CD4-positive, alpha-beta T cell treated with Interferon gamma for 1 hour (primary cell): ENCODE data around the gene AKR1E2.
A peak's percentile ranks its signal among the peaks of the same experiment; 100 is the strongest.

ENCODE experiments used
- DNase-seq: peaks from one replicate; pipeline ENCODE4 v3.0.0-alpha.2; 2020

Gene AKR1E2

DNA sequence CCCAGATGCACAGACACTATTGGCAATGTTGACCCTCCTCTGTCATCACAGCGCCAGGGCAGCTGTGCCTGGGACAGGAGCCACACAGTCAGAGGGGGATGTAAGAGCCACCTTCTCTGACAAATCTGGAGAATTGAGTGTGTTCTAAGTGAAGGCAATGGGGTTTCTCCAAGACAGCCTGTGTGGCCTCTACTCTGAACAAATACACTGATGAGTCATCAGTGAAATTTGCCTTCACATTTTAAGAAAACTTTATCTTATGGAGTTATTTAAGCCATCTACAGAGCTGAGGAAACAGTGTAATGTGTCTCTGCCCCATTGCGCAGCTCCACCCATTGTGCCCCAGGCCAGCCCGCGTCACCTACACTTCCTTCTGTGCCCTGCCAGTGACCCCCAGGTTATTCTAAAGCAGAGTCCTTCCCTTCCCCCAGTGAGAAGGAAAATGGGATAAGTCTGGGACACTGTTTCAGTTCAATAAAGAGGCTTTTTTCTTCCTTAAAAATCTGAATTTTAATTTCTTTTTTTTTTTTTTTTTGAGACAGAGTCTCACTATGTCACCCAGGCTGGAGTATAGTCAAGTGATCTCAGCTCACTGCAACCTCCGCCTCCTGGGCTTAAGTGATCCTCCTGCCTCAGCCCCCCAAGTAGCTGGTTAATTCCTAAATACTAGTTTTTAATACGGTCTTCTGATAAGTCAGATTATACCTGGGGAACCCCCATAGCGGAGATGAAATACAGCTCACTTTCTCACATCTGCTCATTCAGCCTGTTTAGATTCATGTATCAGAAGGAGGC lies 21.8 kb downstream of the AKR1E2 start:
- DNase-seq, result no peak

DNA sequence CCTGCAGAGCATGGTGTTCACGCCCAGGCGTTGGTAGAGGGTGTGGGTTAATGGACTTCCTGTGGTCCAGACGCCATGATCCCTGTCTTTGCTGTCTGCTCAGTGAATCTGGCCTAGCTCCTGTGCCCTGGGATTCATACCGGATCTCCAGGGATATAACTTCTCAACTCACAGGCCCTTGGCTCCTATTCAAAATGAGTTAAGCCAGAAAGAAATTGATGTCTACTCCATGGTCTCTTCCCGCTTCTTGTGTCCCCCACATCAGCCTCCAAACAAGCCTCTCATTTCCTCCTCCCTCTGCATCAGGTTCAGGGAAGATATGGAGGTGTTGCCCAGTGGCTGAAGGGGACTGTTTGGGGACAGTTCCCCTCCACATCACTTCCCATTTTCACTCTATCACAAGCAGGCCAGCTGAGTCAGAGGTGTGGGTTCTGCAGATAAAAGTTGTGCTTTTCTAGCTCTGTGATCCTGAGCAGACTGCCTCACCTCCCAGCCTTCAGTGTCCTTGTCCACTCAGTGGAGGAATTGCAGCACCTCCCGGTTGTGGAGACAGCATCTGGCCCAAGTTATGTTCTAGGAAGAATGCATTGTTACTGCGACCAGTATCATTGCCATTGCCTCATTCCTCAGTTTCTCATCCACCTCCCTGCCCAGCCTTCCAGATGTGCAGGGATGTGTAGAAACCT lies 22.5 kb downstream of the AKR1E2 start:
- DNase-seq, result no peak

DNA sequence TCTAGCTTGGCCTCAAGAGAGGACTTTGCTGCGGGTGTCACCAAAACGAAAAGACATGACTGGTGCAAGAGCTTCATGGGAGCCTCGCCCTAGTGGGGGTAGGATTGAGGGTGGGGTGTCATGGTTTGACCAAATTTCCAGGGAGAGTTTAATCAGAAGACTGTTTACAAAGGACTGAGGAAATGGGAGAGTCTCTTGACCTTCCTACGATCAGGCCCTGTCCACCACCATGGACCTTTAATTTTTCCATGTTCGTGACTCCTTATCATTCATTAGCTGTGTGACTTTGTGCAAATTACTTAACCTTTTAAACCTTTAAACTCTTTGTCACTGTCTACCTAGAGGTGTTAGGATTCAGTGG lies 23.0 kb downstream of the AKR1E2 start:
- DNase-seq, result no peak

DNA sequence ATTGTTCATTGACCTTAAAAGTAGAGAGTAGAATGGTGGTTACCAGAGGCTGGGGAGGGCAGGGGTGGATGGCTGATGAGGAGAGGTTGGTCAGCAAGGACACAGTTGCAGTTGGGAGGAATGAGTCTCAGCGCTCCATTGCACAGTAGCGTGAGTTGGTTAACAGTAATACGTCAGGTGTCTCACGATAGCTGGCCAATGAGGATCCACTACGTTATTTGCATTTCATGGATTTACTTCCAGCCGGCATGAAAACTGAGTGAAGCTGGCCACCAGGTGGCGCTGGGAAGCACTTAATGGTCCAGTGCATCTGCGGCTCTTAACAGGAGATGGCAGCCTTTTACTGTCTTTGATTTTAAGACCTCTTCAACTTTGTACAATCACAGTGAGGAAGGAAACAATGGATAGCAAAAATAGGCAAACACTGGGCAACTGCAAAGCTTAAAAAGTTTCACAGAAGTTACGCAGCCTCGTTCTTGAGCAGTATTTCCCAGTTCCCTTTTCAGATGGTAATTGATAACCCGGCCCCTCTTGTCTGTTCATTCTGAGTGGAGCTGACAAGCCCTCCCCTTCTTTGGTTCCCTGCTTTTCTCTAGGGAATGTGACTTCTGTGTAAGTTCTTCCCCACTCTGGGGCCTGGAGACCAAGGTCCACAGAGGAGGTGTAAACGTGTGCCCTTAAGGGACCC lies 23.7 kb downstream of the AKR1E2 start:
- peak; percentile 83 for DNase-seq

DNA sequence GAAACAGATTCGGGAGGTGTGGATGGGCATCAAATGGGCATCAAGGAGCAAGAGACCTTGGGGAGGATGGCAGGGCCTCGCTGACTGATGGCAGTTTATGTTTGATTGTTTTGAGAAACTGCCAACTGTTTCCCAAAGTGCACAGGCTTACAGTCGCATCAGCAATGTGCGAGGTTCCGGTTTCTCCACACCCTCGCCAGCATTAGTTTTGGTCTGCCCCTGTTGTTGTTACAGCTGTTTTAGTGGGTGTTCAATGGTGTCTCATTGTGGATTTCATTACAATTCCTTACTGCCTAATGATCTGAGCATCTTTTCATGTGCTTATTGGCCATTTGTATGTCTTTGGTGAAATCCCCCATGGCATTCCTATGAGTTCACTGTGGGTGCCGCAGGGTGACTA lies 24.4 kb downstream of the AKR1E2 start:
- no peak for DNase-seq

DNA sequence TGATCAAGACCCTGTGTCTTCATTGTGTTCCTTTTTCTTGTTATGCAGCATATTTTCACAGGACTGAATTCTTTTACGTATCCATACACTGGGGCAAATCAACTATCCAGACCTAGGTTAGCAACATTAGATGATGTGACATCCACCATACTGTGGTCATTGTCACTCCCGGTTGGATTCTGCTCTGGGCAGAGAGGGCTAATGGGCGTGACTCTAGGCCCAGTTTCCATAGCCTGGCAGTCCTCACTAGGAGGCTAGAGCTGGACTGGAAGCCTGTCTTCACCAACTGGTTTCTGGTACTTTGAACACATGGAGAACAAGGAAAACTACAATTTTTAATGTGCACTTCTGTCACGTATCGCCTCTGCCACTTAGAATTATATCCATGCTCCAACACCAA lies 25.2 kb downstream of the AKR1E2 start:
- DNase-seq, result no peak

DNA sequence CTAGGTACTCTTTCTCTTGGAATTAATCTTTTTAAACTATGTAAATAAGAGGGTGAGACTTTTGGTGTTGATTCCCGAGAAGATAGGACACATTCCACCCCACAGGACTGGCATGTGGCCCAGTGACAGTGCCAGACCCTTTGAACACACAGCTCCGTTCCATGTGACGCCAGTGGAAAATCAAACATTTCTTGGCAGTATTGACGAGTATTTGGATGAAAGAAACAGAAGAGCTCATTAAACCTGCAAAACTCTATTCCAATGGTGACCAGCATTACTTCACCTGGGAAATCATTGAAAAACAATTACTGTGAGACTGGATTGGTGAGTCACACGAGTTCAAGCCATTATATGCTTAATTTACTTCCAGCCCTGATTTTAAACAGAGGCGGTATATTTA lies 25.8 kb downstream of the AKR1E2 start:
- DNase-seq, result no peak

DNA sequence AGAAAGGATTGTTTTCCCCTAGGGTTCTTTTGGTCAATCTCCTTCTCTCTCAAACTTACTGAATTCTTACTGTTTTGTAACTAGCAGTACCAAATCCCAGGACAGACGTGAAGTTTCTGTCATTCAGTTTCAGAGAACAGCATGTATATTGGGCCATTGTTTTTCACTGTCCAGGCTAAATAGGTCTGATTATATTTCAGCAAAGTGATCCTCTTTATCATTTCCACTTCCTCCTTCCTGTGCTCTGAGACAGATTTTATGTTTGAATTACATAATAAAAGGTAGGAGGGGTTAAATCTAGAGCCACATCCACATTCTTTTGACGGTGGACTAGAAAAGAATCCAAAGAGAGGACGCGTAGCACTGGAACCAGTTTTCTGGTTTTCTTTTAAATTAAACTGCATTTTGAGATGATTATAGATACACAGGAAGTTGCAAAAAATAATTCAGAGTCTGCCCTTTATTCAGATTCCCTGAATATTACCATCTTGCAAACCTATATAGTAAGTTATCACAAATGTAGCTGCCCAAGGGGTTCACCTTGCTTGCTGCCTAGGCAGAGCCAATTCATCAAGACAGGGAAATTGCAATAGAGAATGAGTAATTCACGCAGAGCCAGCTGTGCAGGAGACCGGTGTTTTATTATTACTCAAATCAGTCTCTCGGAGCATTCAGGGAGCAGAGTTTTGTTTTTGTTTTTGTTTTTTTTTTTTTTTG lies 40.1 kb downstream of the AKR1E2 start:
- DNase-seq, result no peak

DNA sequence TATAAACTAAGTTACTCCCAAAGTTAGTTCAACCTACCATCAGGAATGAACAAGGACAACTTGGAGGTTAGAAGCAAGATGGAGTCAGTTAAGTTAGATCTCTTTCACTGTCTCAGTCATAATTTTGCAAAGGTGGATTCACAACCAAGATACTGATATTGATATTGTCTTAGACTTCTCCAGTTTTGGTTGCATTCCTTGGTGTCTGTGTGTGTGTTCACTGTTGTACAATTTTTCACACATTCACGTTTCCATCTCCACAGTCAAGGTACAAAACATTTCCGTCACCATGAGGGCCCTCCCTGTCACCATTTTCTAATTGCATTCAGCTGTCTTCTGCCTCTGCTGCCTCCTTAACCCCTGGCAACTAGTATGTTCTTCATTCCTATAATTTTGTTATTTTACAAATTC lies 41.1 kb downstream of the AKR1E2 start:
- no peak for DNase-seq

DNA sequence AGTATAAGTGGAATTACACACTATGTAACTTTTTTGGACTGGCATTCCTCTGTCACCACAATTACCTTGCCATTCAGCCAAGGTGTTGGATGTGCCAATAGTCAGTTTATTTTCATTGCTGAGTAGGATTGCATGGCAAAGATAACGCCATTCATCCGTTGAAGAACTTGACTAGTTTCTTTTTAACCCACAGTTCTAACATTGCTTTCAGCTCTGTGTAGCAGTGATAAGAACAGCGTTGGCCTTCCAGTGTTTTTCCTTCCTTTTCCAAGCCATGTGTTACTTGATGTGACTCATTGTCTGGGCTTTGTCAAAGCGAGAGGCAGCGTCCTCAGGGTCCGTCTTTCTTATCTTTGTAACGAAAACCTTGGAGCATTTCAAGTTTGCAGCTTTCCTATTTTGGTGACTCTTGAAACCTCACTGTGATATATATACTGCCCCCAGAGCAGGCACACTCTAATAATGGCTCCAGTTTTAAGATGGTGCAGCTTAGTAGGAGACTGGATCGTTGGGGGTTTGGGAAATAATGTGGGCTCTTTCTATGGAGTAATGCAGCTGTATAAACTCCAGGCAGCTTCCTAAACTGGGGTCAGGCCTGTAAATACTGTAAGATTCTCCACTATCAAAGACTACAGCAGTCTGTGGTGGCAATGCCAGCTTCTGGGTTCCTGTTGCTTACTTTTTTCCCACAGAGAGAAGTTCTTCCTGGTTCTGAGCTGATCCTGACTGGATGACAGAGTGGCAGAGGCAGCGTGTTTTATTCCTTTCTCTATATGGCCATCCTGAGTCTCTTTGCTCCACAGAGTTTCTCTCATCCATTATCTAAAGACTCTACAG lies 41.7 kb downstream of the AKR1E2 start:
- no peak for DNase-seq

DNA sequence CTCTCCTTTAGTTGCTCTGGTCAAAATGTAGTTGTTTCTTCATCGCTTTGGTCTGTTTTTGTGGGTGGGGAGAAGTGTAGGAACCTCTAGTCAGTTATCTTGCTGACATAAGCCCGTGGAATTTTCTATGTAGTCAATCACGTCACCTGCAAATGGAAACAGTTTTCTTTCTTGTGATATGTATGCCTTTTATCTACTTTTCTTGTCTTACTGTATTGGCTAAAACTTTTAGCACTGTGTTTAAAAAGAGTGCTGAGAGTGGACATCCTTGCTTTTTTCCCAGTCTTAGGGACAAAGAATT lies 42.3 kb downstream of the AKR1E2 start:
- no peak for DNase-seq

DNA sequence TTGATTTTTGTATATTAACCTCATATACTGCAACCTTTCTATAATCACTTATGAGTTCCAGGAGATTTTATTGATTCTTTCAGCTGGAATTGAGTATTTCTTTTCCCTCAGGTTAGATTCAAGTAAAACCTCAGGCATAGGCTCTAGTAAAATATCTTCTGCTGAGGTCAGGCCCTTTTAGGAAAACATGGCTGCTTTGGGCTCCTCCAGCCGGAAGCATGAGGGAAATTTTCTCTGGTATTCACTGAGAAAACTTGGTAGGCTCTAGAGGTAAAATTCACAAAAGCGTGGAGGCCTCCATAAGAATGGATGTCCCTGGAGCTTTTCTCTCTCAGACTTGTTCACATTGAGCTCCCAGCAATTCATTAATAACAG lies 56.7 kb downstream of the AKR1E2 start:
- DNase-seq, result no peak

DNA sequence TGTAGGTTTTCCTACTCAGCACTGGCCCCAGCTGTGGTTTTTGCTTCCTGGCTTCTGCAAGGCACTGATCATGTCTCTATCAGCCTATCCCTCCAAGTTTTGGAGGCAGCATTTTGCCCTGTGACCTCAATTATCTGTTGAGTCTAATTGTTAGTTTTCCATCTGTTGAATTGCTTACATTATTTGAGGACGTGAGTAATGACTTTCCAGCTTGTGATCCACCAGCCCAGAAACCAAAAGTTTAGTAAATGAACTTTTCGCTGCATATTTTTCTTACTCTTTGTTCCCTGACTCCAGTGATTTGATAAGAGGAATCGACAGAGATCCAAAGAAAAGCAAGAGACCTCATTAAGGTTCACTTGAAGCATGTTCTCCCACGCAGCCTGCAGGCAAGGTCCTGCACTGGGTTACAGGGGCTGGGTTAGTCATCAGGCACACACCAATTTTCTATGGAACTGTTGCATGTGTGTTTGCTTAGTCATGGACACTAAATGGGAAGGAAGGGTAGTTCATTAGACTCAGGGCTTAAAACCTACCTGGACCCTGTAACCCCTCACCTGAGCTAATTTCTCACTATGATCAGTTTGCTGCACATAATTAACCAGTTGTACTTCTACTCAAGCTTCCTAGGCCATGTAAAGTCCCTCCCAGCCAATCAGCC lies 57.2 kb downstream of the AKR1E2 start:
- no peak for DNase-seq

DNA sequence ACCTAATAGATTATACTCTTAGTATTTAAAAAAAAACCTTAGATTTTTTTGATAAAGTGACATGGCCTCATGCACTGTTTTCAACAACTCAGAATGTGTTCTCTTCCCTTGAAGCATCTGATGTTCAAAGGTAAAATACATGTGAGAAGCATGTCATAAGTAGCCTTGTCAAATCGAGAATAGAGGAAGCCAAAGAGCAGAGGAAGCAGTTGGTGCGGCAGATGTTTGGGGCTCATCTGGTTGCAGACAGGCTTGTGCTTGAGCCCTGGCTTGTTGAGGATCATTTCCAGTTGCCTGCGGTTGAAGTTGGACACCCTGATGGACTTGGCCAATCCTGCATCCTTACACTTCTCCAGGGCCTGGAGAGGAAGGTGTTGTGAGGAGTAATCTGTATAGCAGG lies 59.2 kb downstream of the AKR1E2 start:
- no peak for DNase-seq

DNA sequence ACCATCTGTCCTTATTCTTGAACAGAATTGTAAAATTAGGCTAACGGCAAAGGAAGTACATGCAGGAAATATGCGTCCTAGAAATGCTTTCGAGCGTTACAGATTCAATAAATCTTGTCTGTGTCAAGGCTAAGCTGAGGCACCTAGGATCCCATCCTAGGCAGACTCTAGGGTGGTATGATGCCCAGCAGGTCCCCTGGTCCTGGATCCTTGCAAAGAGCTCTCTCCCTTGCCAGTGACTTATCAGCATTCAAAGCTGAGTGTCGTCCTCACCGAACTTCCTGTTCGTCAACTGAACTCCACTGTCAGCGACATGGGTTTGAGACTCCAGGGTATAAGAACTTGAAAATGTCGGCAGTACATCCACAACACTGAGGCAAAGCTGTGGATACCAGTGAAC lies 61.5 kb downstream of the AKR1E2 start:
- no peak for DNase-seq

DNA sequence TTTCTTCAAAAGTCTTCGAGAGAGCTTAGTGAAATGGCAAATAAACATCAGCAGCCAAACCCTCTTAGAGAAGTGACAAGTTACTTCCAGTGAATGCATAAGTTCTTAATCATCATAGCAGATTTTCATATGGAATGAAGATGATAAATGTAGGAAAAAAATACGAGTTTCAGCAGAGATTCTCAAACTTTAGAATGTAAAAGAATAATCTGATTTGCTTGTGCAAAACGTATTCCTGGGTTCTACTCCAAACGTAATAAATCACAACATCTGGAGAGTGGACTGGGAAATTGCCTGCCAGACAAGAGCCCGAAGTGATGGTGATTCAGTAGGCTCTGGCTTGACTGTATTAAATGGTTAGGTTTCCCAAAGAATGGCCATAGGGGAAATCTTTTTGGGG lies 62.2 kb downstream of the AKR1E2 start:
- DNase-seq, result no peak

DNA sequence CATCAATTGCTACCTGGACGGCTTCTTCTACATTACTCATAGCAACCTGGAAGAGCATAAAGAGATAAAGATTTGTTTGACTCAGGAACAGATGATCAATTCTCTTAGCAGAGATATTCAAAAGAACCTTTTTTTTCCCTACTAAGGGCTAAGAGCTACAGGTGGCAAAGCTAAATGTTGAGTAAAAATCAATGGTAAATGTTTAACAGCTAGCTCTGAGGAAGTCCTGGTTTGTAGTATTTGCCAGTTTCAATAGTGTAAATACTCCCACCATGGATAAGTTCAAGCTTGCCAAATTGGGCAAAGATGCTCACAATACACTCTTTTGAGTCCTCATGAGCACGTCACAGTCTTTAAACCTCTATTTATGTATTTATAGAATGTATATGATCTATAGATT lies 64.0 kb downstream of the AKR1E2 start:
- DNase-seq, result no peak

DNA sequence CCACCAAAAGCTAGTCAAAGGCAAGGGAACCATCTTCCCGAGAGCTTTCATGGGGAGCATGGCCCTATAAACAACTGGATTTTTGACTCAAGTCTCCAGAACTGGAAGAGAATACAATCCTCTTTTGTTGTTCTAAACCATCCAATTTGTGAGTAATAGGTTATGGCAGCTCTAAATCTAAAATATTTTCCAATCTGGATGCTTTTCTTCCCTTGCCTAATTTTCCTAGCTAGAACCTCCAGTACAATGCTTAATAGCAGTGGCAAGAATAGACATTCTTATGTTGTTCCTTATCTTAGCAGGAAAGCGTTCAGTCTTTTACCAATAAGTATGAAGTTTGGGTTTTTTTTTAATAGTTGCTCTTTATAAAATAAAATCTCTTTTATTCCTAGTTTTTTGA lies 66.7 kb downstream of the AKR1E2 start:
- no peak for DNase-seq

DNA sequence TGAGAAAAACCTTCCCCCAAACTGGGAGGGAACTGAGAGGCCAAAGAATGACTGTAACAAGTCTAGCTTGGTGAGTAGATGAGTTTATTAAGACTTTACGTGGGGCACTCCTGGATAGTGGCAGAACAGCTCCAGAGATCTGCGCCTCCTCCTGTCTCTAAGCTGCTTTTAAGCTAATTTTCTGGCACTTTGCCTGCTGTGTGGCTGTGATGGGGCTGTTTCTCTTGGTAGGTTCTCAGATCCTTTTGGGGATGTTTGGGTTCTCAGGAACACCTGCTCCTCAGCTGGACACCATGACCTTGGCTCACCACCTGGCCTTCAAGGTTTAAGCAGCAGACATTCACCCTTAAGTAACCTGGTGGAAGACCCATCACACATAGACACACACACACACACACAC lies 68.3 kb downstream of the AKR1E2 start:
- DNase-seq, result no peak
